COLO668 (cell line): ENCODE data around the gene ZBTB5.
"Not testable (repeated sequence)": the region's sequence is repeated elsewhere in the genome, so short reads cannot be mapped to it uniquely, and the experiment has no call there.

Source experiments
- DNase-seq: peaks from one replicate; lab custom pipeline; 2025; ENCODE audit not compliant: unreplicated experiment; lab: John Stamatoyannopoulos, UW

ZBTB5 gene

GRCh38 chr9:37486616-37487548, 21.6 kb upstream of the ZBTB5 start:
- DNase-seq = peak; percentile 11

- DNase-seq = no peak
These were observed 21.0 kb upstream of the ZBTB5 start for GRCh38 chr9:37486256-37486615.

DNA sequence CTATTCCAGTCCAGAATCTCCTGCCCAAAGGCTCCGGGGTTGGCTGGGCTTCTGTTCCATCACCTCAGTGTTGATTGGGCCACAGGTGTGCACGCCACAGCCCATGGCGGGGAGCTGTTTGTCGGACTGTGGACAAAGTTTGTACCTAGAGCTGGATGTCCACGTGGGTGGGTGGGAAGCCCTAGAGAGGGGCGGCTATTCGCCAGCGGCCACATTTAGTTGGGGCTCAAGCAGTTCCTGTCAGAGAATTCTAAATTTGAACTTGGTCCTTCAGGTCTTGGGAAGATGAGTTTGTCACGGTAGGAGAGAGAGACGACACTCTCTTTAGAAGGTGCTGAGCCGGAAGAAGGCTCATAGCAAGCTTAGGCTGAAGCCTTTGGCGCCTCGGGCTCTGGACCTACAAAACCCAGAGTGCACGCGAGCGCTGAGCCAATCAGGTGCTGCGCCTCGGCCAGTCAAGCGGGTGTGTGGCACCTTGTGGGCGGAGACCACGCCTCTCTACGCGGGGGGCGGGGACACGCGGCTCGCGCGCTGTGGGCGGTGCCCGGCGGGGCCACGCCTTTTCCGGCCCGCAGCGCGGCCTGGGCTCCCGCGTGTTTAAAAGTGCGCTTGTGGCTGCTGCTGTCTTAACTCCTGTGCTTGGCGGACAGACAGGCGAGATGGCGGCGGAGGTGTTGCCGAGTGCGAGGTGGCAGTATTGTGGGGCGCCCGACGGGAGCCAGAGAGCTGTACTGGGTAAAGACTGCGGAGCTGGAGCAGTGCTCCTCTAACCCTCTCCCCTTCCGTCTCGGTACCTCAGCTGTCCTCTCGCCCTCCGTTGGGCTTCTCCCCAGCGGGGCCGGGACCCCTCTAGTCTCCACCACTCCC, 20.4 kb upstream of the ZBTB5 start, which contains the start of gene POLR1E:
POLR1E (plus strand) TSS at position 560 of the 867 bp plus-strand sequence; CDS start at position 660, 100 bp downstream.
- peak; percentile 96 for DNase-seq

GRCh38 chr9:37480759-37481158, 15.5 kb upstream of the ZBTB5 start:
- DNase-seq = no peak

DNA sequence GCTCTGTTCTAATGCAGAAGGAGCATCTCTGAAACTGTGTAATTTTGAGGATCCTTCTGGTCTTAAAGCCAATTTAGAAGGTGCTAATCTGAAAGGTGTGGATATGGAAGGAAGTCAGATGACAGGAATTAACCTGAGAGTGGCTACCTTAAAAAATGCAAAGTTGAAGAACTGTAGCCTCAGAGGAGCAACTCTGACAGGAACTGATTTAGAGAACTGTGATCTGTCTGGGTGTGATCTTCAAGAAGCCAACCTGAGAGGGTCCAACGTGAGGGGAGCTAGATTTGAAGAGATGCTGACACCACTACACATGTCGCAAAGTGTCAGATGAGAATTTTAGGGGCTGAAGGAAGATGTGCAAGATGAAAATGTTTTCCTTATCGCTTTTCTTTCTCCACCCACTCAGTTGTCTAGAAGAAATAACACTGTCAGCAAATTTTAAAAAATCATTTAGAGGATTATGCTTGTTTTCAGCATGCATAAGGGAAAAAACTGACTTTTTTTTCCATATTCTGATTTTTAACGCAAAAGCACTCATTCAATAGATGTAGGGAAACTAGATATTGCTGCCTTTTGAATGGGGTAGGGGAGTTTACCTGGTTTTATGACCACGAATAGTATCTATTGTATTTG, 12.9 kb upstream of the ZBTB5 start:
- not testable (repeated sequence) for DNase-seq

- DNase-seq = not testable (repeated sequence)
These were observed 12.2 kb upstream of the ZBTB5 start for GRCh38 chr9:37477443-37477842.

- no peak for DNase-seq
These were observed 11.7 kb upstream of the ZBTB5 start for GRCh38 chr9:37476930-37477329.

DNA sequence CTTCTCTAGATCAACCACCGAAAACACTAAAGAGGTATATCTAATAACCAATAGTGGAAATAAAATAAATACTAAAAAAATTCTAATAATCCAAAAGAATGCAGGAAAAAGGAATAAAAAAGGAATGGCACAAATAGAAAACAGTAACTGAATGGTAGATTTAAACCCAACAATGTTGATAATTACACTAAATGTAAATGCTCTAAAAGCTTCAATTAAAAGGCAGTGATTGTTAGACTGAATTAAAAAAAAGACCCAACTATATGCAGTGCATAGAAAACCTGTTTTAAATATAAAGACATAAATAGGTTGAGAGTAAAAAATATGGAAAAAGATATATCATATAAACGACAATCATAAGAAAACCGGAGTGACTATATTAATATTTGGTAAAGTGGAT, 9.2 kb upstream of the ZBTB5 start:
- DNase-seq = no peak

- not testable (repeated sequence) for DNase-seq
These were observed 8.7 kb upstream of the ZBTB5 start for GRCh38 chr9:37473982-37474381.

DNA sequence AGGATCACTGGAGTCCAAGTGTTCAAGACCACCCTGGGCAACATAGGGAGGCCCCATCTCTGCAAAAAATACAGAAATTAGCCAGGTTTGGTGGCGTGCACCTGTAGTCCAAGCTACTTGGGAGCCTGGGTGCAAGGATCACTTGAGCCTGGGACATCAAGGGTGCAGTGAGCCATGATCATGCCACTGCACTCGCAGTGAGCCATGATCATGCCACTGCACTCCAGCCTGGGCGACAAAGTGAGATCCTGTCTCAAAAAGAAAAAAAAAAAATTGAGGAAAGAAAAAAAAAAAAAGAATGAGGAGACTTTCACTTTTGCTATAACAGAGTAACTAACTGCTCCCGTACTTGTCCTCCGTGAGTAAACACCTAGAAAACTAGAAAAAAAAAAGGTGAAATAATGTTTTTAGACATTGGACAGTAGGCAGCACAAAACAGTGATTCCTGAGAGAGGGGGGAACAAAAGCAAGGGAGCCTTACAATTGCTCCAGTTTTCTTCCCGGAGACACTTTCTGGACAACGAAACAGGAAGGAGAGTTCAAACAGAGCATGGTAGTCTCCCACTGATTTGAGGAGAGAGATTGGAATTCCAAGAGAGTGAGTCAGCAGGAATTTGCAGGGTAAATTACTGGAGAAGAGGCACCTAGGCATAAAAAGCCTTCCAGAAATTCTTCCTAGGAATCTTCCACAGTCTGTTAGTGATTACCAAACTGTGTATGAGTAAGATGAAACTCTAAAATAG, 6.9 kb upstream of the ZBTB5 start:
- DNase-seq = no peak

- DNase-seq = no peak
These were observed 3.4 kb upstream of the ZBTB5 start for GRCh38 chr9:37468620-37469019.

GRCh38 chr9:37467530-37467929, 2.3 kb upstream of the ZBTB5 start:
- DNase-seq = not testable (repeated sequence)

DNA sequence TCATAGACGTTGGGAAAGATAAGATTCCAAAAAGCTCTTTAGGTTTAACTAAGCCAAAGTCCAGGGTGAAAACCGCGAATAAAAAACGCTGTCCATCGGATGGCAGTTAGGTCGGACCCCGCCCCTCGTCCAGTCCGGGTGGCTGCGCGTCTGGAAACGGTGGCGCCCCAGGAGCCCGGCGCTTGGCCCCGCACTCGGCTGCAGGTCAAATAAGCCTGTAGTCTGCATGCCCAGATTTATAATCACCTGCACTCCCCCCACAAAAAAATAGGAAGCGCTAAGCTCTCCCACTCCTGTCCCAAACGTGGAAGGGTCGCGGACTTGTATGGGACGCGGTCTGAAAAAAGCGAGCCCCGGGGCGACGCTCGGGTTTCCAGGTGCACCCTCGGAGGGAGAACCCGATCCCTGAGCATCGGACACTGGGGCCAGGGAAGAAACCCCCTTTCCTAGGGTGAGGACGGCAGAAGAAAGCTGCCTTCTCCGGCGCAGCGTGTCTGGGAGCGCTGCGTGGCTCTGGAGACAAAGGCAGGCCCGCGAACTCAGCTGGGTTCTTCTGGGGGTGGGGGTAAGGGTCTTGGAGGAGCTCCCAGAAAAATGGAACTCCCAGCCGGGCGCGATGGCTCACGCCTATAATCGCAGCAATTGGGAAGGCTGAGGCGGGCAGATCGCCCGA, 923 bp upstream of the ZBTB5 start:
- DNase-seq = peak; percentile 82

DNA sequence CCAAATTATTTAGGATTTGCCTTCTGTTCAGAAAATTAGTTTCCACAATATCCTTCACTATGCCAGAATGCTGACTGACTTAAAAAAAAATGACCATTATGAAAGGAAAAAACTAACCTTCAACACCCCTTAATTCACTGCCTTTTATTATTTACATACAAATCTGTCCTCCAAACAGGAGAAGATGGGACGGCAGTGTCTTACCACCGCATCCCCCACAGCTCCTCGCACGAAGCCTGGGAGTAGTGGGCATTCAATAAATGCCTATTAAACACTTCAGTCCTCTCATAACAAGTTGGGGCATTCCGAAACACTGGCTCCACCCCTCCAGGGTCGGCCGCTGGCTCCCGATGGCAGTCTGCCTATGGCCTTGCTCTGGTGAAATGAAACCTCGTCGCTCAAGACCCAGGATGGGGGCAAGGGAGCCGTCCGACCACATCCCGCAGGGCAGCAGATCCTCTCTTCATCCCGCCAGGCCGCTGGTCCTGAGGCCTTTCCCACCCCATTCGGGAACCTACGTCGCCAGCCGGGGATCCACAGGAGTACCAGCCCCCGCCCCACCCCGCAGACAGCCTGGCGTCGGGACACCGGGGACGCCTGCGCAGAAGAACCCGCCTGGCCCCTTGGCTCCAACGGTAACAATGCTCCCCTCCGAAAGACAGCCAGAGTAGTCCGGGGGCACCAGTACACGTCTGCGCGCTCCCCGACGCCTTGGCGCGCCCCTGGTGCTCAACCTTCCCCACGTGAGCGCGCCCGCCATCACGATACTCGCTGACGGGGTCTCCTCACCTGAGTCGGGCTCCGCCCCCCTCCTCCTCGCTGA, 613 bp downstream of the ZBTB5 start:
- DNase-seq = peak; percentile 89

GRCh38 chr9:37464006-37464405, 1.2 kb downstream of the ZBTB5 start:
- no peak for DNase-seq

DNA sequence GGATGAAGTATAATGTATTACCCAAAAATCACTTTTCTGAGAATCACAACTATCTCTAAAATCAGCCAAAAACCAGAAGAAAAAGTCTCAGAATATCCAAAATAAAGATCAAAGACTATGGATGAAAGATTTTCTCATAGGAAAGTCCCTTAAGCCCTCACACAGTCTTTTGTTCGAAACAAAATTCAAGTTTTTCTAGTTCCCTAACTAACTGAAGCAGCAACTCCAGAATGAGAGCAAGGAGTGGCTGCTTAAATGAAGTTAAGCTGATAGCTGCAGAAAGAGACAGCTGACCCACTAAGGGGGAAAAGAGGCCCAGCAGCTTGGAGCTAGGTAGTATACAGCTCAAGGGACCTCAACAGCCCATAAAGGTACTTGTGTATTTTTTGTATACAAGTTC, 8.4 kb downstream of the ZBTB5 start:
- no peak for DNase-seq

DNA sequence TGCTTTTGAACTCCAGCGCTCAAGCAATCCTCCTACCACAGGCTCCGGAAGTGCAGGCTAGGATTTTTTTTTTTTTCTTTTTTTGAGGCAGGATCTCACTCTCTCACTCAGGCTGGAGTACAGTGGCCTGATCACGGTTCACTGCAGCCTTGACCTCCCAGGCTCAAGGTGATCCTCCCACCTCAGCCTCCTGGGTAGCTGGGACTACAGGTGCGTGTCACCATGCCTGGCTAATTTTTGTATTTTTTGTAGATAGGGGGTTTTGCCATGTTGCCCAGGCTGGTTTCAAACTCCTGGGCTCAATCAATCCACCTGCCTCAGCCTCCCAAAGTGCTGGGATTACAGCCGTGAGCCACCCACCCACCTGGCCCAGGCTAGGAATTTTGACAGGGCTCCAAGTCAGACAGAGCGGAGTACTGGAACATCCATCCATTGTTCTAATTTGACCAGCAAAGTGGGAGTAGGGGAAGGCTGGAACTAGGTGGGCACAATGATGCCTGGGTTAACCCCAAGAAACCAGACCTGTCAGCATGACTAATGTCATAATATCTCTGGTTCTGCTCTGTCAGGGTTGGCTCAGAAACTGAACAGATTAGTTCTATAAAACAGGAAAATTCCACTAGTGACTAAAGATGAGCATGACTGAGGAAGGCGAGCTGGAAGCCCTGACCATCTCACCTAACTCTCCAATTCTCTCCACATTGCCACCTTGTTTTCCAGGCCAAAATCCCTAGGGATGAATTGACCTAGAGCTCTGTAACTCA, 9.2 kb downstream of the ZBTB5 start:
- no peak for DNase-seq

- DNase-seq = no peak
These were observed 11.0 kb downstream of the ZBTB5 start for GRCh38 chr9:37454238-37454637.
